ENCODE results near the gene SCGB1D1.

The SCGB1D1 gene

GRCh38 chr11:62208785-62209144 lies 18.7 kb downstream of the SCGB1D1 start:
- no peak for DNase-seq (ENCODE audit: low read depth in 1 of 2, low spot score in 1 of 2)
- TF ChIP-seq JUND (IDR thresholded peaks at IDR 0.05; ENCODE audit: low read depth): no peak
- in situ Hi-C loops (cut with HindIII; ENCODE audit: low pct_unique_long_range_greater_than_20kb, low sequenced_read_pairs): no loop called here

DNA sequence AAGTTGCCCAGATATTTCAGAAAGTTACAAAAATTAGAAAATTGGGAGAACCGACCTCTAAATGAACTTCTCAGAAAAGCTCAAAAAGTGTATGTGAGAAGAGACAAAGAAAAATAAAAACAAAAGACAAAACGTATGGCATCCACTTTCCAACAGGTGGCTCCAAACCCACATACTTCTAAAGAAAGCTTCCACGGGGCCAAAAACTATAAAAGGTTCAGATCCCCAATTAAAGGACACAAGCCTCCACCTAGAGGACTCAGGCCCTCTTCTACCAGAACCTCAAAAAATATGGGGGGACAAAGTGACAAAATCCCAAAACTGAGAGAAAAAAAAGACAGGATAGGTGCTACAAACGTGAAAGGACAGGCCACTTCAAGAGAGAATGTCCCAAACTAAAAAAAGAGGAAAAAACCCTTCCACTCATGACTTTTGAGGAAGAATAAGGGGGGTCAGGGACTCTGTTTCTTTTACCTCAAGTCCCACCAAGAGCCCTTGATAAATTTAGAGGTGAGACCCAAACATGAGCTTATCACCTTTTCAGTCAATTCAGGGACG lies 27.3 kb downstream of the SCGB1D1 start:
- peak; percentile 23 to 67 for DNase-seq (ENCODE audit: low read depth in 1 of 2, low spot score in 1 of 2)
- in situ Hi-C loops (cut with HindIII; ENCODE audit: low pct_unique_long_range_greater_than_20kb, low sequenced_read_pairs): no loop called here
- no peak for TF ChIP-seq JUND (IDR thresholded peaks at IDR 0.05; ENCODE audit: low read depth)

- DNase-seq (ENCODE audit: low read depth in 1 of 2, low spot score in 1 of 2): no peak
- in situ Hi-C loops (cut with HindIII; ENCODE audit: low pct_unique_long_range_greater_than_20kb, low sequenced_read_pairs): no loop called here
- no peak for TF ChIP-seq JUND (IDR thresholded peaks at IDR 0.05; ENCODE audit: low read depth)
These were observed 31.5 kb downstream of the SCGB1D1 start for GRCh38 chr11:62221498-62221897.

GRCh38 chr11:62223095-62223494 lies 33.1 kb downstream of the SCGB1D1 start:
- TF ChIP-seq JUND (IDR thresholded peaks at IDR 0.05; ENCODE audit: low read depth): no peak
- in situ Hi-C loops (cut with HindIII; ENCODE audit: low pct_unique_long_range_greater_than_20kb, low sequenced_read_pairs): no loop called here
- DNase-seq (ENCODE audit: low read depth in 1 of 2, low spot score in 1 of 2): no peak

- TF ChIP-seq JUND (IDR thresholded peaks at IDR 0.05; ENCODE audit: low read depth): no peak
- DNase-seq (ENCODE audit: low read depth in 1 of 2, low spot score in 1 of 2): peak in 1 of 2 experiments; percentile 64
- in situ Hi-C loops (cut with HindIII; ENCODE audit: low pct_unique_long_range_greater_than_20kb, low sequenced_read_pairs): no loop called here
These were observed 43.7 kb downstream of the SCGB1D1 start for GRCh38 chr11:62233730-62234129.

GRCh38 chr11:62236187-62236586 lies 46.2 kb downstream of the SCGB1D1 start:
- DNase-seq (ENCODE audit: low read depth in 1 of 2, low spot score in 1 of 2): peak; percentile 22 to 73
- in situ Hi-C loops (cut with HindIII; ENCODE audit: low pct_unique_long_range_greater_than_20kb, low sequenced_read_pairs): no loop called here
- peak; percentile 64; the same call in 1 of the 2 replicates for TF ChIP-seq JUND (IDR thresholded peaks at IDR 0.05; ENCODE audit: low read depth)

DNA sequence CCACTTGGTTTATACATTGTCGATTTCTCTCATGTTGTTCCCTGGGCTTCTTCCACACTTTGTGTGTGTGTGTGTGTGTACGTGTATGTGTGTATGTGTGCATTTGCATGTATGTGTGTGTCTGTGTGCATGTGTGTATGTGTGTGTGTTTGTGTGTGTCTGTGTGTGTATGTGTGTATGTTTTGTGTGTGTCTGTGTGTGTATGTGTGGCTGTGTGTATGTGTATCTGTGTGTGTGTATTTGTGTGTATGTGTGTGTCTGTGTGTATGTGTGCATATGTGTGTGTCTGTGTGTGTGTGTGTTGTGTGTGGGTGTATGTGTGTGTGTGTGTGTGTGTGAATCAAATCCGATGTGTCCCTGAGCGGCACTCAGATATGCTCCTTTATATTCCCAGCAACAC lies 47.5 kb downstream of the SCGB1D1 start:
- in situ Hi-C loops (cut with HindIII; ENCODE audit: low pct_unique_long_range_greater_than_20kb, low sequenced_read_pairs): no loop called here
- no peak for DNase-seq (ENCODE audit: low read depth in 1 of 2, low spot score in 1 of 2)
- no peak for TF ChIP-seq JUND (IDR thresholded peaks at IDR 0.05; ENCODE audit: low read depth)

GRCh38 chr11:62238151-62238550 lies 48.1 kb downstream of the SCGB1D1 start:
- DNase-seq (ENCODE audit: low read depth in 1 of 2, low spot score in 1 of 2): peak; percentile 21 to 70
- peak; percentile 82 for TF ChIP-seq JUND (IDR thresholded peaks at IDR 0.05; ENCODE audit: low read depth)
- in situ Hi-C loops (cut with HindIII; ENCODE audit: low pct_unique_long_range_greater_than_20kb, low sequenced_read_pairs): no loop called here

DNA sequence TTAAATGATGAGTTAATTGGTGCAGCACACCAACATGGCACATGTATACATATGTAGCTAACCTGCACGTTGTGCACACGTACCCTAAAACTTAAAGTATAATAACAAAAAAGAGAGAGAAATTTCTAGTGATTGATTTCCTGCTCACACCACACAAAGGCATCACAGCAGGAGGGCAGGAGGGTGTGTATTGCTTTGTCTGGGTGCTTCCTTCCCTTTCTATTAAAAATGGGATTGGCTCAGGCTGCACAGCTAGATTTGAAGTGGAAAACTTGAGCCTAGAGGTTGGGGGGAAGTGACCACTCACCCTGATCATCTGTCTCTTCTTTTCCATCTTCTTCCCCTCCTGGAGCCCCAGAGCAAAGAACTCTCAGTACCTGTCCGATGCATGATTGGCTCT lies 51.1 kb downstream of the SCGB1D1 start:
- DNase-seq (ENCODE audit: low read depth in 1 of 2, low spot score in 1 of 2): no peak
- no peak for TF ChIP-seq JUND (IDR thresholded peaks at IDR 0.05; ENCODE audit: low read depth)
- in situ Hi-C loops (cut with HindIII; ENCODE audit: low pct_unique_long_range_greater_than_20kb, low sequenced_read_pairs): no loop called here

GRCh38 chr11:62242021-62242420 lies 52.0 kb downstream of the SCGB1D1 start, which contains the start of gene SCGB1D2:
Gene SCGB1D2, plus strand, starts transcription at chr11:62242239. Its CDS starts 69 bp downstream, at chr11:62242308.
- in situ Hi-C loops (cut with HindIII; ENCODE audit: low pct_unique_long_range_greater_than_20kb, low sequenced_read_pairs): no loop called here
- peak; percentile 60 to 95 for DNase-seq (ENCODE audit: low read depth in 1 of 2, low spot score in 1 of 2)
- TF ChIP-seq JUND (IDR thresholded peaks at IDR 0.05; ENCODE audit: low read depth): no peak
